ENCODE measurements around the gene KBTBD4. TPM values are rescaled to one million over a fixed set of nuclear protein-coding genes. Genes with fewer than 3 reads are reported as not detected.

Gene KBTBD4
- total and polyA plus RNA-seq, 2 experiments from 2014 or later = 16.8 to 35.5 TPM

DNA sequence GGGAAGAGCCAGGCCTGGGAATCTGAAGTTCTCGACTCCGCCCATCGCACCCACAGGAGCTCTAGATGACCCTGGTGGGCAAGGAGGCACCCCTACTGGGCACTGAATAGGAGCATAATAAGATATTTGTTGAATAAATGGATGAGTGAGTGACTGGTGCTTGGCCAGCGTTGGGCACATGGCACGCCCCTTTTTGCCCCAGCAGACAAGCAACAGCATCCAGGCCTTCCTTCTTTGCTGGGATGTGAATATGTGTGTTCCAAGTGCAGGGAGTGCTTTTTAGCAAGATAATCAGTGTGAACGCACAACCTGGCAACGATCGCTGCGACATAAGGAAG is 25.4 kb downstream of the KBTBD4 start:
- H3K9ac ChIP-seq = peak overlapping the region; percentile 70
- in situ Hi-C loops (cut with MboI) = no loop called here

DNA sequence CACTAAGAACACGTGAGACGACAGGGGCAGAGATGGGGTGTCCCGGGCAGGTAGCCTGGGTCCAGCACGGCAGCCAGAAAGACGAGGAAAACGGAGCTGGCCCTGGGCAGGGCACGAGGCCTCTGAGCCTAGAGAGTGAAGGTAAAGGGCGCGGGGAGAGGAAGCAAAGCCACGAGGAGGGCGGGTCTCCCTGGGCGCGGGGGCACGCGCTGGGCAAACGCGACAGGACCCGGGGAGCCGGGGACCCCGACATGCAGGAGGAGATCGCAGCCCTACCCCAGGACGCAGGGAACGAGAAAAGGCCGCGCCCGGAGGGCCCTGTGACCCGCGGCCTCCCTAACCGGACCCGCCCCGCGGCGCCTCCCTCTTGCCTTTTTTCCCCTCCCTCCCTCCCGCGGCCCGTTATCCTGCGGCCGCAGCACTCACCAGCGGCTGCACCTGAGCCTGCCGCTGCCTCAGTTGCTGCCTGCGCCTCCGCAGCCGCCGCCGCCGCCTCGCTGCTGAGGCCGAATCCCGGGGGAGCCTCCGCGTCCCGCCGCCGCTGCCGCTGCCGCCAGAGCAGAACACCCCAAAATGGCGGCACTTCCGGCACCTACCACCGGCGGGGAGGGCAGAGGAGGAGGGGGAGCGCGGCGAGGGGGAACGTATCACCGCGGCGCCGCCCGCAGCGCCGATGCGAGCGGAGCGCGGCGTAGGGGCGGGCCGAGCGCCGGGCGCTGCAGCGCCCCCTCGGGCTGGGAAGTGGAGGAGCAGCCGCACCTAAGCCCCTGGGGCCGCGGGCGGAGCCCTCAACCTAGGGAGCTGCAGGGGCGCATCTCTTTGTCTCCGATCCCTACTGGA is 26.0 kb downstream of the KBTBD4 start, which contains the start of gene CELF1:
CELF1 (minus strand) TSS at position 567 of the 840 bp plus-strand sequence. CDS start 53,609 bp downstream, outside the sequence.
- Histone ChIP-seq H3K9me3 (ENCODE audit: low read depth) (no peaks in the 10 kb centered on the region), H3K36me3 (ENCODE audit: low read depth) (no peaks in the 10 kb centered on the region), H3K4me1 (ENCODE audit: insufficient read depth) (peaks cover 19% of the 10 kb centered on the region), H3K4me3 (peak within 1 kb of the TSS; percentile 97), H3K4me2 (ENCODE audit: unreplicated experiment) (peak within 1 kb of the TSS; percentile 85), H4K20me1 (ENCODE audit: insufficient read depth) (peaks cover 13% of the 10 kb centered on the region; the same call in 1 of the 2 replicates), H3K79me2 (ENCODE audit: insufficient read depth) (peaks cover 49% of the 10 kb centered on the region), H3K27me3 (replicated peaks; ENCODE audit: insufficient read depth) (no peaks in the 10 kb centered on the region), H3F3A (ENCODE audit: insufficient read depth) (peaks cover 22% of the 10 kb centered on the region), H3K27ac (peak within 1 kb of the TSS; percentile 84), H3K9ac (peak within 1 kb of the TSS; percentile 93), H3K9me2 (ENCODE audit: insufficient read depth) (no peaks in the 10 kb centered on the region), H2AFZ (peak within 1 kb of the TSS; percentile 91)
- peak; percentile 98 for DNase-seq
- TF ChIP-seq EZH2phosphoT487 (IDR thresholded peaks at IDR 0.05; ENCODE audit: insufficient read depth, low read depth) (no peak), EZH2 (IDR thresholded peaks at IDR 0.05; ENCODE audit: insufficient read depth, poor library complexity, severe bottlenecking) (no peak)
- WGBS, 2 experiments (ENCODE audit: low coverage in 1 of 2, low lambda C conversion rate in 2 of 2, missing lambda C conversion rate in 2 of 2) = 0 to 1% methylated on average over 44 to 80 of the region's 89 CpGs
- in situ Hi-C loops (cut with MboI) = no loop called here

More for the DNA sequence above, 25.4 kb downstream of the KBTBD4 start:
- H4K20me1 ChIP-seq (ENCODE audit: insufficient read depth) = peaks cover 7% of the 10 kb centered on the region; the same call in 1 of the 2 replicates
- peaks cover 22% of the 10 kb centered on the region for H3F3A ChIP-seq (ENCODE audit: insufficient read depth)
- peak; percentile 68 for DNase-seq
- peaks cover 44% of the 10 kb centered on the region for H3K79me2 ChIP-seq (ENCODE audit: insufficient read depth)
- 4 to 6% methylated on average over 9 of the region's 9 CpGs for WGBS, 2 experiments (ENCODE audit: low coverage in 1 of 2, low lambda C conversion rate in 2 of 2, missing lambda C conversion rate in 2 of 2)
- H2AFZ ChIP-seq = peak overlapping the region; percentile 91
- no peaks in the 10 kb centered on the region for H3K9me2 ChIP-seq (ENCODE audit: insufficient read depth)
- H3K27me3 ChIP-seq (replicated peaks; ENCODE audit: insufficient read depth) = no peaks in the 10 kb centered on the region
- peak overlapping the region; percentile 97 for H3K4me3 ChIP-seq
- TF ChIP-seq EZH2 (IDR thresholded peaks at IDR 0.05; ENCODE audit: insufficient read depth, poor library complexity, severe bottlenecking) (no peak), EZH2phosphoT487 (IDR thresholded peaks at IDR 0.05; ENCODE audit: insufficient read depth, low read depth) (no peak)
- no peaks in the 10 kb centered on the region for H3K9me3 ChIP-seq (ENCODE audit: low read depth)
- no peaks in the 10 kb centered on the region for H3K36me3 ChIP-seq (ENCODE audit: low read depth)
- H3K4me1 ChIP-seq (ENCODE audit: insufficient read depth) = peaks cover 13% of the 10 kb centered on the region
- peak overlapping the region; percentile 11; the same call in 1 of the 2 replicates for H3K27ac ChIP-seq
- H3K4me2 ChIP-seq (ENCODE audit: unreplicated experiment) = peak overlapping the region; percentile 85

- in situ Hi-C loops (cut with MboI) = no loop called here
- H2AFZ ChIP-seq = peak overlapping the region; percentile 91
- TF ChIP-seq EZH2 (IDR thresholded peaks at IDR 0.05; ENCODE audit: insufficient read depth, poor library complexity, severe bottlenecking) = no peak
- no peak for TF ChIP-seq EZH2phosphoT487 (IDR thresholded peaks at IDR 0.05; ENCODE audit: insufficient read depth, low read depth)
Observed at GRCh38 chr11:47552056-47552565, 26.7 kb downstream of the KBTBD4 start.

GRCh38 chr11:47551086-47551485 is 27.7 kb downstream of the KBTBD4 start:
- Histone ChIP-seq H4K20me1 (ENCODE audit: insufficient read depth) (peaks cover 26% of the 10 kb centered on the region; the same call in 1 of the 2 replicates), H3K9me3 (ENCODE audit: low read depth) (no peaks in the 10 kb centered on the region), H2AFZ (no peak overlapping the region), H3K4me2 (ENCODE audit: unreplicated experiment) (peak overlapping the region; percentile 79), H3K9ac (peak overlapping the region; percentile 93), H3K27me3 (replicated peaks; ENCODE audit: insufficient read depth) (no peaks in the 10 kb centered on the region), H3F3A (ENCODE audit: insufficient read depth) (peaks cover 22% of the 10 kb centered on the region), H3K4me3 (peak overlapping the region; percentile 97), H3K36me3 (ENCODE audit: low read depth) (no peaks in the 10 kb centered on the region), H3K4me1 (ENCODE audit: insufficient read depth) (peaks cover 27% of the 10 kb centered on the region), H3K9me2 (ENCODE audit: insufficient read depth) (no peaks in the 10 kb centered on the region), H3K79me2 (ENCODE audit: insufficient read depth) (peaks cover 66% of the 10 kb centered on the region), H3K27ac (peak overlapping the region; percentile 84)
- DNase-seq = peak; percentile 64
- TF ChIP-seq EZH2 (IDR thresholded peaks at IDR 0.05; ENCODE audit: insufficient read depth, poor library complexity, severe bottlenecking) (no peak), EZH2phosphoT487 (IDR thresholded peaks at IDR 0.05; ENCODE audit: insufficient read depth, low read depth) (no peak)
- in situ Hi-C loops (cut with MboI) = no loop called here

More at GRCh38 chr11:47552056-47552565, 26.7 kb downstream of the KBTBD4 start:
- peaks cover 56% of the 10 kb centered on the region for H3K79me2 ChIP-seq (ENCODE audit: insufficient read depth)
- 1% methylated on average over 22 of the region's 22 CpGs for WGBS, 2 experiments (ENCODE audit: low coverage in 1 of 2, low lambda C conversion rate in 2 of 2, missing lambda C conversion rate in 2 of 2)
- H3K9me2 ChIP-seq (ENCODE audit: insufficient read depth) = no peaks in the 10 kb centered on the region
- peak overlapping the region; percentile 93 for H3K9ac ChIP-seq
- peak overlapping the region; percentile 84 for H3K27ac ChIP-seq
- H3F3A ChIP-seq (ENCODE audit: insufficient read depth) = peaks cover 22% of the 10 kb centered on the region
- H3K27me3 ChIP-seq (replicated peaks; ENCODE audit: insufficient read depth) = no peaks in the 10 kb centered on the region
- H3K4me2 ChIP-seq (ENCODE audit: unreplicated experiment) = peak overlapping the region; percentile 79
- H3K4me1 ChIP-seq (ENCODE audit: insufficient read depth) = peaks cover 26% of the 10 kb centered on the region
- peaks cover 19% of the 10 kb centered on the region; the same call in 1 of the 2 replicates for H4K20me1 ChIP-seq (ENCODE audit: insufficient read depth)
- peak overlapping the region; percentile 97 for H3K4me3 ChIP-seq
- no peaks in the 10 kb centered on the region for H3K9me3 ChIP-seq (ENCODE audit: low read depth)
- H3K36me3 ChIP-seq (ENCODE audit: low read depth) = no peaks in the 10 kb centered on the region
- peak; percentile 72 for DNase-seq

Measured in GM23248 (cell line).